GM21529 (cell line): Measurements from ENCODE around the gene GRIK5.

Experiments
- ATAC-seq: cut with Tn5 transposase; IDR thresholded peaks from one replicate; pipeline ENCODE4 v1.9.1; 2021; ENCODE audit not compliant: unreplicated experiment

GRIK5 gene

DNA sequence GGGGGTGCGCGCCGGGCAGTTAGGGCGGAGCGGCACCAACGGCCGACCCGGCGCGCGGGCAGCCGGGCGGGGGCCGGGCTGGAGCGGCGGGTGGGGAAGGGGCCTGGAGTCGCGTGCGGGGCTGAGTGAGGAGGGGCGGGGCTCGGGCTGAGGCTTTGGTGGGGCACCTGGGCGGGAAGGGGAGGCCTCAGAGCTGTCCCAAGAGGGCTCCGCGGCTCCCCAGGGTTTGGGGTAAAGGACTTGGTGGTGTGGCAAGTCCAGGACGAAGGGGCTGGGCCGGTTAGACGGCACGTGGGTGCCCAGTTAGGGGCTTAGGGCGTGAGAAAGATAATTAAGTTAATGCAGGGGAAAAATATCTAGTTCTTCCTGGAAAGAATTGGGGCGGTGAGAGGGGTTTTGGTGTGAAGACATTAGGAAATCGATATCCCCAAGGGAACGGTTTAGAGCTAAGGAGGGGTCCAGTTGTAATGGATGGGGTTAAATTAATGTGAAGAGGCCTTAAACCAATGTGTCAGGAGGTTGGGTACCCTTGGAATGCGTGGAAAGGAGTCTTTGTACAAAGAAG is 6.5 kb upstream of the GRIK5 start:
- ATAC-seq = no peak

DNA sequence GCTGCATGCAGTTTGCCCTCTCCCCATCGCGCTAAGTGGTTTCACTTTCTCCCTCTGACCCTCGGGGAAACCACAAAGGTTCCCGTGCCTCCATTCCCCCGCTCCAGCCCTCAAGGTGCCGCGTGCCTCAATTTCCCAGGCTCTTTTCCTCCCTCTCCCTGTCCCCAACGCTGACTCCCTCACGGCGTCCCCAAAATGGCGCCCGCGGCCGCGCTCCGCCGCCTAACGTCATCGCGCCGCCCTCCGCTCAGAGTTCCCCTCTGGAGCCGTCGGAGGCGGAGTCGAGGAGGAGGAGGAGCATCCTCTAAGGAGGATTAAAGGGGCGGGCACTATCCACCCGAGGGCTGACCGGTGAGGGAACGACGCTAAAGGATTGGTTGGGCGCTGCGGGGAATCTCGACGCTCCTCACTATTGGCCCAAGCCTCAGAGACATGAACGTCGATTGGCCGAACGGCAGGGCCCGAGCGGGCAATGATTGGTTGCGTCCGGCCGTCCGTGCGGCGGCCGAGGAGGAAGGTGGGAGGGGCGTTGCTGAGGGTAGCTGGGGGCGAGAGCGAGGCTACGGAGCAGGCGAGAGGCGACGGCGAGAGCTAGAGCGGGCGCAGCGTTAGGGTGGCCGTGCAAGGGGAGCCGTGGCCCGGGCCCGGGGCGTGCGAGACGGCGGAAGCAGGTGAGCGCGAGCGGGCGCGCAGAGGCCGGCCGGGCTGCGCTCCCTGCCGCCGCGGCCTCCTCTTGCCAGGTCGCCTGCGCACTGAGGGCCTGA is 5.8 kb upstream of the GRIK5 start, which contains the start of gene ZNF574:
ZNF574 (plus strand) TSS at position 551 of the 764 bp plus-strand sequence. CDS start 2,441 bp downstream, outside the sequence.
- peak; percentile 91 for ATAC-seq

DNA sequence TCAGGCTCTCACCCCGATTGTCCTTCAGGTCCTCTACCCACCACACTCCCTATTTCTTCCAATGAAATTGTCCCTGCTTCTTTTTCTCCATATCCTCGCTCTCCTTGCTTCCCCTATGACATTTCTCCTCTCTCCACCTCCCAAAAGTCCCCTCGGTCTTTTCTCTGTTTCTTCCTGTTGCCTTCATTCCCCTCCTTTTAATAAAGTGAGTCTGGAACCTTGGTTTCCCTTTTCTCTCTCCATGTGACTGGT is 5.3 kb upstream of the GRIK5 start:
- no peak for ATAC-seq

DNA sequence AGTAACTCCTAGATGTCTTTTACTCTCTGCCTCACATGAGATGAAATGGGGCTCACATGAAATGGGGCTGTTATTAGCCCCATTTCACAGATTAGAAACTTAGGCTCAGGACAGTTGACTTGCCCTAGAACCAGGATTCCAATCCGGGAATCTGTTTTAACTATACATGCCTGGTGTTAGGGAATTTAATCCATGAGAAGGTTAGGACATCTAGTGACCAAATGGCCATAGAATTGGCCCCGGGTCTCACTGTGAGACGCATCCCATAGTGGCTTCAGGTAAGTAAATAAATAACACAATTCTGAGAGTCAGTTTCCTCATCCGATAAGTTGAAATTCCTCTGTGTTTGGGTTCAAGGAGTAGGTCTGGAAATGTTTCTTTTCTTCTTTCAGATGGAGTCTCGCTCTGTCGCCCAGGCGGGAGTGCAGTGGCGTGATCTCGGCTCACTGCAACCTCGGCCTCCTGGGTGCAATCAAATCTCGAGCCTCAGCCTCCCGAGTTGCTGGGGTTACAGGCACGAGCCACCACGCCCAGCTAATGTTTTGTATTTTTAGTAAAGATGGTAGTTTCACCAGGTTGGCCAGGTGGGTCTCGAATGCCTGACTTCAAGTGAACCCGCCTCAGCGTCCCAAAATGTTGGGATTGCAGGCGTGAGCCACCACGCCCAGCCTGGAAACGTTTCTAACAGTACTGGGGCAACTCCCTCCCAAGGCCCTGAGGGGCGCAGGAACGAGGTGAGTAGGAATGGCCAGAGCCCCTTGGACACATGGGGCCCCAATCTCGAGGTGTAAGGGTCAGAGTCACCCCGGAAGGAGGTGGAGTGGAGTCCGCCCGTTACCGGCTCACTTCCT is 4.7 kb upstream of the GRIK5 start:
- ATAC-seq = no peak

DNA sequence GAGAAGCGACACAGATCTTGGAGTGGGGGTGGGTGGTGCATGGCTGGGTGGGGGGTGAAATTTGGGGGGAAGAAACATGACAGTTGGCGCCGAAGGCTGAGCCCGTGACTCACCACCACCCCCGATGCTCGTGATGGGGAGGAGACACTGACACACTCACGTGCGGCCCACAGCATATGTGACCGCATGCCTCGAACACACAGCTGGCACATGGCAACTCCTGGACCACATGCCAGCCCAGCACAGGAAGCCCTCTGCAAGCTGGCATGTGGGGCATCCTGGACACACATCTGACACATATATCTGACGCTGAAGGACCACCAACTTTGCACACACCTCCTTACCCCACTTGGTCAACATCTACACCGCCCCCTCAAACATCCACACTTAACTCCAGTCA is 1.2 kb upstream of the GRIK5 start:
- no peak for ATAC-seq

DNA sequence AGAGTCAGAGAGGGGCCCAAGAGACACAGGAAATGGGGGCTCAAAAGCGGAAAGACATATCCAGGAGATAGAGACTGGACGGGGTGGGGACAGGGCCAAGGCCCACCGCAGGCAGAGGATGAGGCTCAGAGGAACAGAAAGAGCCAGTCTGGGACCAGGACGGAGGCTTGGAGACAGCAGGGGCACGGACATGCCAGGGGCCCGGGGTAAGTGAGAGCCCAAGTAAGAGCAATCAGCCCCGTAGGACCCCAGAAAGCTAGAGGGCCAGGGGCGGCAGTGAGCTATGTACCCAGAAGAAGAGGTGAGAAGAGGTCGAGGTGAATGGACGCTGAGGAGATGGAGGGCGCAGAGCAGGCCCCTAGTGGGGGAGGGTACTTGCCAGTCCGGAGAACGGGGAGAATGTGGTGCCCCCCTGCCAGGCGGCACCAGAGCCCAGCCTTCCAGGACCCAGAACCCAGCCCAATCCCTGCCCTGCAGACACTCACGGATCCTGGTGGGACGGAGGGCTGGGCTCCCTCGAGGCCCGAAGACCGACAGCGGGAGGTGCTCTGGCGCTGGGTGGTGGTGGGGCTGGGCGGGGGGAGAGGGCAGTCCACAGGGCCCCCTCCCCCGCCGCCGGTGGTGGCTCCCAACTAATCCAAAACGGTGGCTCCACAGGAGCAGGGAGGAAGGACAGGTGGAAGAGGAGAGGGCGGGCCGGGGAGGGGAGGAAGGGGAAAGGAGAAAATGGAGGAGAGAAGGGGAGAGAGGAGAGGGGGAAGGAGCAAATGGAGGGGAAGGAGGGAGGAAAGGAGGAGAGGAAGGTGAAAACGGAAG is 1.0 kb downstream of the GRIK5 start:
- no peak for ATAC-seq

DNA sequence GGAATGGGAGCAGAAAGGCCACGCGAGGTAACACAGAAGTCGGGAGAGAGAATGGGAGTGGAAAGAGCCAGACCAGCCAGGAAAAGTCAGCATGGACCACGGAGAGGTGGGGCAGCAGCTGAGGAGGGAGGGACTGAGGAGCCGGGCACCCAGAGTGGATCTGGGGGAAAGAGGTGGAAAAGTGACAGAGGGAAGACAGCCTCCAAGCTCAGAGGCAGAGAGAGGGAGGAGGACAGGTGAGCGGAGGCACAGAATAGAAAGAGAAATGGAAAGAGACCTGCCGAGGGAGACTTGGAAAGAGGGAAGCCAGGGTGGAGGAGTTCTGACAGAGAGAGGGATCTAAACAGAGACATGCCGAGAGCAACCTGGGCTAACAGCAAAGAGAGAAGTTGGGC is 1.6 kb downstream of the GRIK5 start:
- no peak for ATAC-seq

DNA sequence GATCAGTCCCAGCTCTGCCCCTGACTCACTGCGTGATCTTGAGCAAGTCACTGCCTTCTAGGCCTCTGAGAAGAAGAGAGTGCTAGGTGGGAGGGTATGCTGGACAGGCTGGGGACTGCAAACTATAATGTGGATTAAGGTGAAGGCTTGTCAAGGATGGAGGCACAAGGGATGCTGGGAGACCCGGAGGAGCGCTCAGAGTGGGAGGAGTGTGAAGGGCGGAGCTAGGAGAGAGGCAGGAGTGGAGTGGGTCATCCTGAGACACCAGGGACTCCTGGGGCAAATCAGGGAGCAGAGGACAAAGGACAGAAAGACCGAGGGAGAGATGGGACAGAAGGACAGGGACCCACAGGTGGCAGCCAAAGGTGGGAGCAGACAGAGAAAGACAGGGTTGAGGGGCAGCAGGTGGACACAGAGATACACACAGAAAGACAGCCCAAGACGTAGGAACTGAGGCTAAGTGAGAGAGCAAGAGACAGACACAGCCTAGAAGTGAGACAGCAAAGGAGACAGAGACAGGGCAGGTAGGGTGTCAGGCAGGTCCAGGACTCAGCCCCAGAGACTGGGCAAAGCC is 2.6 kb downstream of the GRIK5 start:
- ATAC-seq = no peak

DNA sequence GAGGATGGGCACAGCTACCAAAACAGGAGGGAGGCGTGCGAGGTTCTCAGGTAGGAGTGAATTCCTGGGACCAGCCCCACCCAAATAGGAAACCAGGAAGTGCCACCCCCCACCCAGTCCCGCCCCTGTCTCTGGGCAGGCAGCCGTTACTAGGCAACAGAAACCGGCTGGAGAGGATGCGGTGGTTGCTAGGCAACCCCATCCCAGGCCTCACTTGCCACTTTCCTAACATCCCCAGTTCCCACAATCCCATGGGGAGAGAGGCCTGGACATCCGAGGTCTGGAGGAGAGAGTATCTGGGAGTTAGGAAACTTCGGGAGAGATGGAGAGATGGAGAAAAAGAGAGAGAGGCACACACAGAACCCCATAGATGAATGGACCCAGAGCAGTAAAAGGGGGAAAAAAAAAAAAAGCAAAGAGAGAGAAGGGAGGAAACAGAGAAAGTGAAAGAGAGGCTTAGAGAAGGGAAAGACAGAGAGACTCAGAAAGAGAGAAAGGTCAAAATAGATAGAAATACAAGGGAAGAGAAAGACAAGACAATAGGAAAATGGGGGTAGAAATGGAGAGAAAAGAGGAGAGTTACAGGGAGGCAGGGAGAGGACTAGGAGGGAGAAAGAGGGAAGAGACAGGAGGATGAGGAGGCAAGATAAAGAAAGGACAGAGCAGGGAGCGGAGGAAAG is 3.8 kb downstream of the GRIK5 start:
- ATAC-seq = no peak

DNA sequence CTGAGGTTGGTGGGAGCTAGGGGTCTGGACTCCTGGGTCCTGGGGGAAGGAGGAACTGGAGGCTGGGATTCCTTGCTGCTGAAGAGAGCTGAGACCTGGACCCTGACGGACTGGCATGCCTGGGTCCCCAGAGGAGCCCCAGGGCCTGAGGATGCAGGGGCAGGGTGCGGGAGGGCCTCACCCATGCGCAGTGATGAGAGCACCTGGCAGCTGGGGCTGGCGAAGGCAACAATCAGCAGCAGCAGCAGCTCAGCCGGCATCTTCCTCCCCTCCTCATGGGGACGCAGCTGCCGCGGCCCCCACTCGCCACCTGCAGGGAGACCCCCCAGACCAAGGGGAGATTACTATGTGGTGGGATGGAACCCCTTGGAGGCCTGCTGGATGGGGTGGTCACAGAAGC is 4.5 kb downstream of the GRIK5 start:
- no peak for ATAC-seq

DNA sequence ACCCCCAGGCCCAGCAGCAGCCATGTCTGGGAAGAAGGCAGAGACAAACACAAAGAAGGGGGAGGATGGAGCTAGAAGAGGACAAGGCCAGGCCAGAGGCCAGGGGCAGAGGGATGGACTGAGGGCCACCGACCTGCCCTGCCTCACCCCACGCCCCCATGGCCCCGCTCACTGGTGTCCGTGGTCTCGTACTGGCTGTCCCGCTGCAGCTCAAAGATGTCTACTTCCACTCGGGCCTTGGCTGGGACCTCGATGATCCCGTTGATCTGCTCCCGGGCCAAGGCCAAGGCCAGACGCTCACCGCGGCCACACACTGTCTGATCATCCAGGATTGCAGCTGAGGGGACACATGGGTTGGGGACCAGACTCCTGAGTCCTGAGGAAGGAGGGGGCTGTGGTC is 5.0 kb downstream of the GRIK5 start:
- no peak for ATAC-seq

DNA sequence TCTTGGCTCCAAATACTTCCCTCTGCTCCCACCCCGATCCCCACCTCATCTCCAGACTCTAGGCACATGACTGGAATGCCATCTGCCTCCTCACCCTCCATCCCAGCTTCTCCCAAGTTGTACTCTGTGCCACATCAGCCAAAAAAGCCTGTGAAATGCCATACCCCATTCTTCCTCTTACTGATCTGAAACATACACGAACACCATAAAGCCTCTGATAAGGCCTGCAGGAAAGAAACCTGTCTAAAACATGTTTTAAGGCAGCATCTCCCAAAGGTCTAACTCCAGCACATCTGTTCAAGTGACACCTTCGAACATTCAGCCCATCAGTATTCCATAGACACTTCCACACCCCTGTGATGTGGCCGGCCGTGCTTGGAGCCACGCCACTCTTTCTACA is 5.6 kb downstream of the GRIK5 start:
- no peak for ATAC-seq

DNA sequence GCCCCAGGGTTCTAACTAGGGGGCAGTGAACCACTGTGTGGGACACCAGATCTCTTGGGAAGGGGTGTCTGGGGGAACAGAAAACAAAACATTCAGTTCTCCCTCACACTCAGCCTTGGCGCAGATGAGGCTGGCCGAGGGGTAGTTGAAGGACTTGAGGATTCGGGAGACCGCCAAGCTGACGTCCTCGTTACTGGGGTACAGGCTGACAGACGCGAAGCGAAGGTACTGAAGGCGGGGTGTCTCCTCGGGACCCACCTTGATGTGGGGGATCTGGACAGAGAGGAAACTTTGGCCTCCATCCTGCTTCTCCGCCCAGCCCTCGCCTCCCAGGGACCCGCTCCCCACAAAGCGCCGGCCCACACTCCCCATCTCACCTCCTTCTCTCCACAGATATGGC is 7.6 kb downstream of the GRIK5 start:
- ATAC-seq = no peak

DNA sequence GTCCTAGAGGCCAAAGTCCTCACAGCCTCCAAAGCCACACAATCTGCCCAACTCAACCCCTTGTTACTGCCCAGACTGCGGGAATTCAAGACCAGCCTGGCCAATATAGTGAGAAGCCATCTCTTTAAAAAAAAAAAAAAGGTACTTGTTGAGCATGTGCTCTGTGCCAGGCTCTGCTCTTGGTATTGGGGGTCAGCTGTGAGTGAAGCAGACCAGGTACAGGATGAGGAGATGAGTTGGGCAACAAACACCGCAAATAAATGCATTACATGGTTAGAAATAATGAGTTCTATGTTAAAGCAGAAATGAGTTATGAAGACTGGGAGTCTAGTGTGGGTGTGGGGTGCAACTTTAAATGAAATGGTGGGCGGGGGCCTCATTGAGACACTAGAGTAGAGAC is 9.9 kb downstream of the GRIK5 start:
- no peak for ATAC-seq

DNA sequence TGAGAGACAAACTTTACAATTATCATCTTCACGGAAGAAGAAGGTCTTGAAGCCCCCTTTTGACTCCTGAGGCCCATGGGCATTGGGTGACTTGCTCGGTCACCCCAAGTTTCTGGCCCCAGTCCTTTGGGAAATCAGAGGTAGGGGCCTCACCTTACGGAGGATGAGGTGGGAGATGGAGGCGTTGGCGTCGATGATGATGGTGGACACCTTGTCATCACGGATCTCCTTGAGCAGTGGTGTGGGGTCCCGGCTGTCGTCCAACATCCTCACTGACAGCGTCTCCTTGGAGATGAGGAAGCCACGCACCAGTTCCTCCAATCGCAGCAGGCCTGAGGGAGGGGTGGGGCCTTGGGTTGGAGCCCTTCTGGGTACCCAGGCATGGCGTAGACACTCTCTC is 10.8 kb downstream of the GRIK5 start:
- no peak for ATAC-seq

DNA sequence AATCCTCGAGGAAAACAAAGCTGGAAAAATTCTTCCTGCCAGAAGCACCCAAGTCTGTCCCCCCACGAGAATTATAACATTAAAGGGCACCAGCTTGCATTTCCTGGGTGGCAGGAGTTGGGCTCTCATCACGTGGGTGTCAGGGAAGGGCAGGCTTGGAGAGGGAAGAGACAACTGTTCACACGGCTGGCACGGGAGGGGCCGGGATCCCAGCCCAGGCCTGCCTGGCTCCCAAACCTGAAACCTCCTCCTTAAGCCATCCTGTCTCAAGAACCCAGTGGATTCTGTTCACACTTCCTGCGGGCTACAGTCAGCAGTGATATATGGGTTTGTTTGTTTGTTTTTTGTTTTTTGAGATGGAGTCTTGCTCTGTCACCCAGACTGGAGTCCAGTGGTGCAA is 12.2 kb downstream of the GRIK5 start:
- ATAC-seq = no peak

DNA sequence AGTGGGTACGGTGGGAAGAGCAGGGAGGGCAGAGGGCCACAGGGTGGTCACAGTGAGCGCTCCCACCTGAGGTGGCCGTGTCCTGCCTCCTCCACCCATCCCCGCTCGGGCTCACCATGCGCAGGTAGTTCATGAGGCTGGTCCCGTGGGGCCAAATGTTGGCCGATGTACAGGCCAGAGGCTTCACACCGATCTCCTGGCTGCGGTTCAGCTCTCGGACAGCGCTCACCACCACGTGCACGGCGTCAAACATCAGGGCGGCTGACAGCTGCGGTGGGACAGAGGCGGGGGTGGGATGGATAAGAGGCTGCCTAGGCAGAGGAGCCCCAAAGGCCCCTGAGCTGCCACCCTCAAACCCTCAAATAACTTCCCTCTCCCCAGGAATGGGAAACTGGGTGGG is 15.8 kb downstream of the GRIK5 start:
- no peak for ATAC-seq

DNA sequence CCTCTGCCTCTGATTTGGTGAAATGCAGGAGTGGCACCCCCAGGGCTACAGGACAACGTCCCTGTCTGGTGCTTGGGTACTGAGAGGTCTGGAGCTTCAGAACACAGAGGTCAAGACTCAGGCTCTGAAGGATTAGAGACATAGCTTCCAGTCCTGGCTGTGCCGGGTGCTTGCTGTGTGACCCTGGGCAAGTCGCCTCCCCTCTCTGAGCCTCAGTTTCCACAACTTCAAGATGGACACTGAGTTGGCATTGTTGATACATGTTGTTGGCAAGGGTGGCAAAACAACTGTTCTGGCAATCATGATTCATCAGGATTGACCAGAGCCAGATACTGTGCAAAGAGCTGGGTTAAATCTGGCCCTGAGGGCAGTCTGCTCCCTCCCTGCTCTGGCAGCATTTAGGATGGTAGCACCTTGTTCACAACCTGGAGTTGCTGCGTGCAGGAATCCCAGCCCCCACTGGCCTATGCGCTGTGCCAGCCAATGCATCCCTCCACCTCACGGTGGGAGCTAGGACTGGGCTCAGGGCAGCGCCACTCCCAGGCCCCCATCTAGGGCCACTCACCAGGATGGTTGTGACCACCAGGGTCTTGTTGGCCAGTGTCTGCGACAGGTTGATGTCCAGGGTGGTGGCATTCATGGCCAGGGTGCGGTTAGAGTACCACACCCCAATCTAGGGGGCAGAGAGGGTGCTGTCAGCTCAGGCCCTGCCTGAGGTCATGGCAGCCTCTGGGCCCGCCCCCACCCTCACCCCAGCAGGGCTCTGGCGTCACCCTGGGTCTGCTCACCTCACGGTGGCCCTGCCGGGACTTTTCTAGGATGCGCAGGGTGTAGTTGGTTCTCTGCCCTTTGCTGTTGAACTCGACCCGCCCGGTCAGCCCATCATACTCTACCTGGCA is 16.7 kb downstream of the GRIK5 start:
- no peak for ATAC-seq

DNA sequence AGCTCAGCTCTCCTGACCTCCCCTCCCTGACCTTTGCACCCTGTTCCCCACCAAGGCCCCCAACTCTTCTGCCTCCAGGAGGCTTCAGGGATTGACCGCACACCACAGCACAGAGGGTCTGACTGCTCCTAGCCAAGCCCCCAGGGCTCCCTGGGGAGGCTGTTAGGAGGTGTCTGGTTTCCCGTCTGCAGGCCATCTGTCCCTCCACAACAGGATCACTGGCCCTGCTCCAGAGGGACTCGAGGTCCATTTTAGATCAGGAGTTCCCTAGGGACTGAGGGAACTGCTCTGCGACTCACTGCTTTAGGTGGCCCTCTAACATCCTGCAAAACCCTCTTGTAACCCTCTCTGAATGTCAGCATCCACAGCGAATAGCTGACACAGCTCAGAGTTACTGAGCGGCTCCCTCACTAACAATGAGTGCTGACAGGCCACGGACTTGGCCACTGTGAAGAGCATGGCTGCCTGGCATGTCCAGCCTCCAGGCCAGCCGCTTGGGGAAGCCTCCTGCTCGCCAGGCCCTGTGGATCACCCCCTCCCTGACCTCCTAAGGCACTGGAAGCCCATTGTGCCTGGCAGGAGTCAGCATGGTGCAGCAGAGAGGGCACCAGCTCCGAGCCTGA is 17.7 kb downstream of the GRIK5 start:
- ATAC-seq = no peak
